GM18909 (cell line): Measurements from ENCODE around the gene C1QC.

ENCODE experiments used
- ATAC-seq: cut with Tn5 transposase; IDR thresholded peaks from one replicate; pipeline ENCODE4 v1.9.1; 2021; ENCODE audit warnings: mild to moderate bottlenecking; ENCODE audit not compliant: unreplicated experiment, poor library complexity

The C1QC gene

DNA sequence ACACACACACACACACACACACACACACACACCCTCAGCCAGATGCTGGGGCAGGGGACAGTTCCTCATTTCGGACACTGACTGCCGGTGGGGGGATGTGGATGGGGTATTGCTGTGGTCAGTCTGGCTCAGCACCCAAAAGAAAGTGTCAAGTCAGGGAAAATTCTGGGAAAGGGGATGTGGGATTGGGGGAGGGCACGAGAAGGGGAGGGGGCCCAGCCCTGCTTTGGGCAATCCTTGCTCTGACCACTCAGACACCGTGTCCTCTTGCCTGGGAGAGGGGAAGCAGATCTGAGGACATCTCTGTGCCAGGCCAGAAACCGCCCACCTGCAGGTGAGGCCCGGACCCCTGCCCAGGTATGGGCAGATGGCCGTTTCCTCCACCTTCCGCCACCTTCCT, at the start of gene C1QC:
Gene C1QC (plus strand): TSS at position 253 of the 400 bp plus-strand sequence. CDS start 391 bp downstream, outside the sequence.
- ATAC-seq: no peak

DNA sequence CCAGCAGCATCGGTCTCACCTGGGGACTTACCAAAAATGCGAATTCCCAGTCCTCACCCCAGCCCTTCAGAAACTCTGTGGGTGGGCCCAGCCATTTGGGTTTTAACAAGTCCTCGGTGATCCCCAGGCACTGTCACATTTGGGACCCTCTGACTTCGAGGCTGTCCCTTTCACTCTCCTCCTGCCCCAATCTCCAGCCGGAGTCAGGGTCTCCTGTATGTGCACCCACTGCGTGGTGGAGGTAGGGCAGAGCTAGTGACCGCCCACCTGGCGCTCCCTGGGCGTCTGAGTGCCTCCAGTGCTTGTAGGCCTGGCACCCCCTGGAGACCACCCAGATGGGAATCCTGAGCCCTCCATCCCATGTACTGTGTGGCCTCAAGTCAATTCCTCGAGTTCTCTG, 49.0 kb upstream of the C1QC start:
- ATAC-seq: no peak

DNA sequence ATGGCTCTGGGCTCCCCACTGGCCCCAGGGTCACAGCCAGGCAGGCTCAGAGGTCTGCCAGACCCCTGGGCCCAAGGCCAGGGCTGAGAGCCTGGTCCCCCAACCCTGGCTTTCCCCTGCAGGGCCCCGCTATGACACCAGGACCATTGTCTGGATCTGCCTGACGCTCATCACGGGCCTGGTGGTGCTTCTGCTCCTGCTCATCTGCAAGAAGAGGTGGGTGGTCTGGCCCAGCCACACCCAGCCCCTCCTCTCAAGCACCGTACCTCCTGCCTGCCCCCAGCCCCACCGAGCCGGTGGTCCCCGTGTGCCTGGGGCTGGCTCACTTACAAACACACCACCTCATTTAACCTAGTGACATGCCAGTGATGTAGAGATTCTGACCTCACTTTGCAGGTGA, 48.3 kb upstream of the C1QC start:
- no peak for ATAC-seq

DNA sequence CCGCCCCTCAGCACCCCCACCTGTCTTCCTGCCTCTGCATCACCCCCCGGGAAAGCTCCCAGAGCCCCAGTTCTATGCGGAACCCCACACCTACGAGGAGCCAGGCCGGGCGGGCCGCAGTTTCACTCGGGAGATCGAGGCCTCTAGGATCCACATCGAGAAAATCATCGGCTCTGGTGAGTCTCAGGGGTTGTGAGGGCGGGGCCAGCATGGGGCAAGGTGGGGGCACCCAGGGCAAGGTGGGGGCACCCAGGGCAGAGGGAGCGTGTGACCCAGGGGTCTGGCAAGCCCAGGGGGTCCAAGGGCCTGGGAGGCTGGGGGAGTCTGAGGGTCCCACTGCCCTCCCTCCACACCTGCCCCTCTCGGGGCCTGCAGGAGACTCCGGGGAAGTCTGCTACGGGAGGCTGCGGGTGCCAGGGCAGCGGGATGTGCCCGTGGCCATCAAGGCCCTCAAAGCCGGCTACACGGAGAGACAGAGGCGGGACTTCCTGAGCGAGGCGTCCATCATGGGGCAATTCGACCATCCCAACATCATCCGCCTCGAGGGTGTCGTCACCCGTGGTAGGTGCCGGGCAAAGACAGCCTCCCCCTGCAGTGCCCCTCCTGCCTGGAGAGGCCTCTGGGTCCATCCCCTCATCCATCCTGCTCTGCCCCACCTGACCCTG, 46.0 kb upstream of the C1QC start:
- ATAC-seq: no peak

DNA sequence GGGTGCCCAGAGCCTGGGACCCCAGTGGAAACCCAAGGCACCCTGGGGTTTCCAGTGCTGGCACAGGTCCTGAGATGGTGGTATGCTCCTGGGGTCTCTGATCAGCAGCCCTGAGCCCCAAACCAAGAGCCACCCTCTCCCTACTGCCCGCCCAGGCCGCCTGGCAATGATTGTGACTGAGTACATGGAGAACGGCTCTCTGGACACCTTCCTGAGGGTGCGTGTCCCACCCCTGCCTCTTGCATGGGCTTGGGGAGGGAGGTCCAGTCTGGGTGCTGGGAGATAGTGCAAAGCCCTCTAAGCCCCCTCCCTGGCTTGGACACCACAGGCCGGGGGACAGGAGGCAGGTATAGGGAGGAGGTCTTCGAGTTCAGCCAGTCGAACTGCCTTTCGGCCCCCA, 45.4 kb upstream of the C1QC start:
- ATAC-seq: no peak

DNA sequence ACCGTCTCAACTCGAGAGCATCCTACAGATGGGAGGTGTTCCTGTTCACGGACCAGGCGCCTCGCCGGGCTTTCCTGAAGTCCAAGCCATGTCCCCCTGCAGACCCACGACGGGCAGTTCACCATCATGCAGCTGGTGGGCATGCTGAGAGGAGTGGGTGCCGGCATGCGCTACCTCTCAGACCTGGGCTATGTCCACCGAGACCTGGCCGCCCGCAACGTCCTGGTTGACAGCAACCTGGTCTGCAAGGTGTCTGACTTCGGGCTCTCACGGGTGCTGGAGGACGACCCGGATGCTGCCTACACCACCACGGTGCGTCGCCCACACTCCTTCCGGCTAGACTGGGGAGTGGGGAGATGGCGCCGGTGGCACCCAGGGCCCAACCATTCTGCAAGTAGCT, 44.7 kb upstream of the C1QC start:
- ATAC-seq: no peak

DNA sequence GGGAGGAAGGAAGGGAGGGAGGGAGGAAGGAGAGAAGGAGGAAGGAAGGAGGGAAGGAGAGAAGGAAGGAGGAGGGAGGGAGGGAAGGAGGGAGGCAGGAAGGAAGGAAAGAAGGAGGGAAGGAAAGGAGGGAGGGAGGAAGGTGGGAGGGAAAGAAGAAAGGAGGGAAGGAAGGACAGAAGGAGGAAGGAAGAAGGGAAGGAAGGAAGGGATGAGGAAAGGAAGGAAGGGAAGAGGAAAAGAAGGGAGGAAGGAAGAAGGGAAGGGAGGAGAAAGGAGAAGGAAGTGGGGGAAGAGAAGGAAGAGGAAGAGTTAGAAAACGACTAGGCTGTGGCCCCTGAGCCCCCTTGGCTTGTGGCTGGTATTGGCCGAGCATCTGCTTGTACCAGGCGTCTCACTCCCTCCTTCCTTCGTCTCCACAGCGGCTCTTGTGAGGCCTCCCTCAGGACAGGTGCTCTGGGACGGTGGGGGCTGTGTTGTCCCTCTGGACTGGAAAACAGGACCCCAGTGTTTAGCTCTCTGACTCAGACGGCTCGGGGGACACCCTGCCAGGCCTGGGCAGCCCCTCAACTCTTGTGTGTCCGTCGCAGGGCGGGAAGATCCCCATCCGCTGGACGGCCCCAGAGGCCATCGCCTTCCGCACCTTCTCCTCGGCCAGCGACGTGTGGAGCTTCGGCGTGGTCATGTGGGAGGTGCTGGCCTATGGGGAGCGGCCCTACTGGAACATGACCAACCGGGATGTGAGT, 43.2 kb upstream of the C1QC start:
- ATAC-seq: no peak

DNA sequence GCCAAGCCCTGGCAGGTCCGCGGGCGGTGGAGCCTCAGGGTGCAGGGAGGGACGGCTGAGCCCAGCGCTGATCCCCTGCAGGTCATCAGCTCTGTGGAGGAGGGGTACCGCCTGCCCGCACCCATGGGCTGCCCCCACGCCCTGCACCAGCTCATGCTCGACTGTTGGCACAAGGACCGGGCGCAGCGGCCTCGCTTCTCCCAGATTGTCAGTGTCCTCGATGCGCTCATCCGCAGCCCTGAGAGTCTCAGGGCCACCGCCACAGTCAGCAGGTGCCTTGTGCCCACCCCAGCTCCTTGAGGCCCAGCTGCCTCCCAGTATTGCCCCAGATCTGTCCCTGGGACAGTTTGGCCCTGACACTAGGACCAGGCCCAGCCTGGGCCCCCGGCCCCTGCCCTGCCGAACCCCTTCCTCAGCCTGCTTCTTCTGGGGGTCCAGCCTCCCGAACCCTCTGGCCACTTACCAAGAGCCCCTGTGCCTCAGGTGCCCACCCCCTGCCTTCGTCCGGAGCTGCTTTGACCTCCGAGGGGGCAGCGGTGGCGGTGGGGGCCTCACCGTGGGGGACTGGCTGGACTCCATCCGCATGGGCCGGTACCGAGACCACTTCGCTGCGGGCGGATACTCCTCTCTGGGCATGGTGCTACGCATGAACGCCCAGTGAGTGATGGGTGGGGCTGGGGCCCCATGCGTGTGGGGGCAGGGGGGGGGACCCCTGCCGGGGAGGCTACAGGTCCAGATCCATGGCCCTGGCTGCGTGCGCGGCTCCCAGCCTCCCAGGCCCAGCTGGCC, 42.4 kb upstream of the C1QC start:
- no peak for ATAC-seq

DNA sequence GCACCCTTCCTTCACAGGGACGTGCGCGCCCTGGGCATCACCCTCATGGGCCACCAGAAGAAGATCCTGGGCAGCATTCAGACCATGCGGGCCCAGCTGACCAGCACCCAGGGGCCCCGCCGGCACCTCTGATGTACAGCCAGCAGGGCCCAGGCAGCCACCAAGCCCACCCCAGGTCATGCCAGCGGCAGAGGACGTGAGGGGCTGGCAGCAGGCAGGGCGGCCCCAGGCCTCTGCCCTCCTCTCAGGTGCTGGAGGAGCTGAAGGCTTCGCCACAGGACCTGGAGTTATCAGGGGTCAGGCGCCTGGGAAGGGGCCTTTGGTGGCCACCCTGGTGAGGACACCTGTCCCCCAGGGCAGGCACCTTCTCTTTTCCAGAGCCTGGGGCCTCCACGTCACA, 41.8 kb upstream of the C1QC start:
- no peak for ATAC-seq

DNA sequence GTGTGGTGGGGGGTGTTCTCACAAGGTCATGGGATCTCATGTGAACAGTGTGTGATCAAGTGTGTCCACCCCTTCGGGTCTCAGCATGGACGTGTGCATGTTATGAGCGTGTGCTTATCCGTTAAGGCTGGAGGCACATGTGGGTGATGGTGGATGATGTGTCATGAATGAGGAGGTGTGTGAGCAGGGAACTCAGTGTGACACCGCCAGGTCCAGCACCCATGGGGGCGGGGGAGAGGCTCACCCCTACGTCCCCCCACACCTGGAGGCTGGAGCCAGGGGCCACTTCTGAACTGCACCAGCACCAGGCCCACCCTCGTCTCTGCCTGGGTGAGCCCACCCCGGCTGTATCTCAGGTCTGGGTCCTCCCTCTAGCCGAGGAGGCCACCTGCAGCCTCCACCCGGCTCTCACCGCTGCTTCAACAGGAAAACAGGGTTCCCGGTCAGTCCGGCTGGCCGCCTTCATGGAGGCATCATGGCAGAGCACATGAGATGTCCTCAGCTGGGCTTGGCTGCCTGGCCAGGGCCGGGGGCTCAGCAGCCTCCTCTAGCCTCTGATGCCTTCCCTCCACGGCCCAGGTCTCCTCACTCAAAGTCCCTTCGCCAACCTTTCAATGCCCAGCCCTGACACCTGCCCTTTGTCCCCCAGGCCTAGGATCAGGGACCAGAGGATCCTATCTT, 41.2 kb upstream of the C1QC start:
- no peak for ATAC-seq

DNA sequence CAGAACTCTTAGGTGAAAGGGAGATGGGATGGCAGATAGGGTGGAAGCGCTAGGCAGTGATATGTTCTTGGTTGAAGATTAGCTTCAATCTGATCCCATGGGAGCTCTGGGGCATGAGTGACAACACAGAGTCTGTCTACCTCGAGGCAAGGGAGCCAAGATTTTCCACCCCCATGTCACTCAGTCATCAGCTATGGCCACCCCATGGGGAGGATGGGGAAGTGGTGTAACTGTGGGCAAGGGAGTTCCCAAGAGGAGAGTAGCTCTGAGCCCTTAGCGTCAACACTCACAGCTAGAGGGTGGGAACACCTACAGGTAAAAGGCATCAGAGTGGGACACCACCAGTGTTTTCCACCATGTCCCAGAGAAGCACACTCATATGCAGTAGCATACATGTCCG, 37.3 kb upstream of the C1QC start:
- ATAC-seq: no peak

DNA sequence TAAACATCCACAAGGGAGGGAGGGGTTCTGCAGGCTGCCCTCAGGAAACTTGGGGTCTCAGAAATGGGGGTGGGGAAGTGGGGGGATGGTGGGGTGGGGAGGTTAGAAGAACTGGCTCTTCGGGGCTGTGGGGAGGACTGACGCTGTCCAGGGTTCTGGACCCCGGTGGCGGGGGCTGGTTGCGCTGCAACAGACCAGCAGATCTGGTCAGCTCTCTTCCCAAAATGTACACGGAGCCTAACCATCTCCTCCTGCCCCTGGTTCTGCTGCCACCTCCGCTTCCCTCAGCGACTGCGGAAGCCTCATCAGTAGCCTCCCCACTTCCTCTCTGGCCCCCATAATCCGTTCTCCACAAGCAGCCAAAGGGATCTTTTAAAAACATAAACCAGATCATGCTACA, 36.3 kb upstream of the C1QC start:
- no peak for ATAC-seq

DNA sequence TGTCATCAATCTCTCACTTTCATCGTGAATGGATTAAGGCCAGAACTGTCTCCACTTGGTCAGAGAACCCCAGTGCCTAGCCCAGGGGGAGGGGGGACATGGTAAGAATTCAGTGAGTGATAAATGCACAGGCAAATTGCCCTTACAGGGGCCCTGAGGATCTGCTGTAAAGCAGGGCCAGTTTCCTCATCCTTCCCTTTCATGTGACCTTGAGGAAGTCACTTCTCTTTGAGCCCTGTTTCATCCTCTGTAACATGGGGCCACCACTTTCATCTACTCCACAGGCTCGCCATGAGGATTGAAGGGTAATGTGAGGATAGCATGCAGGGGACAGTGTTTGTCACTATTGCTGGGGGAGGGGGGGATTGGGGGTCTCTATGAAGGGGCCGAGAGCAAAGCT, 35.1 kb upstream of the C1QC start:
- ATAC-seq: no peak

DNA sequence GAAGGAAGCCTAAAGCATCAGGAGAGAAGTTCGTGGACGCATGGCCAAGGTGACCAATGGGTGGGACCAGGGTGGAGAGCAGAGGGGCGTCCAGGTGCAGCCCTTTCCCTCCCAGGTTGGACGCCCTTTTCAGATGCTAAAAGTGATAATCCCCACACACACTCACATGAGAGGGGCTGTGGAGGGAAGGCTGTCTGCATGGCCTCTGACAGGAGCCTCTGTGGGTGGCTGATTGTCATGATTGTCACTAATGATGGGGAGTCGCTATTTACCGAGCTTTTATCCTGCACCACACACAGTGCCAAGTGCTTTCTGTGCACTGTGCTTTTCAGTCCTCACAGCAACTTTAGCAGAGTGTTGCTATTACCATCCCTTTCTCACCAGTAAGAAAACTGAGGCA, 34.1 kb upstream of the C1QC start:
- ATAC-seq: no peak

DNA sequence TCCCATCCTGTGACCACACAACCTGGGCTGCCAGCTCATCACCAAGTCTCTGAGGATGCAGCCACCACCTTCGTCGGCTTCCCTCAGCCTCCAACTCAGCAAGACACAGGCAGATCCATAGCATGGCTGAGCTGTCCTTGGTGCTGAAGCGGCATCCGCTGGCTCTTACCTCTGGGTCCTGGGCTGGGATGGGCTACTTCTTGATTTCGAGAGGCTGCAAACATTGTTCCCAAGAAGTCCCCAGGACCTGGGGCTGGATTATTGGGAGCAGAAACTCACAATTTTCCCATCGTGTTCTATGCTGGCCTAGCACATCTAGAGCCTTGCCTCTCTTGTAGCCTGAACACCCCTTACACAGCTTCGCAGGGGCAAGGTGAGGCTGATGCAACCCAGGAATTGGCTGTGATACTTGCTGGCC, 31.9 kb upstream of the C1QC start:
- ATAC-seq: no peak

DNA sequence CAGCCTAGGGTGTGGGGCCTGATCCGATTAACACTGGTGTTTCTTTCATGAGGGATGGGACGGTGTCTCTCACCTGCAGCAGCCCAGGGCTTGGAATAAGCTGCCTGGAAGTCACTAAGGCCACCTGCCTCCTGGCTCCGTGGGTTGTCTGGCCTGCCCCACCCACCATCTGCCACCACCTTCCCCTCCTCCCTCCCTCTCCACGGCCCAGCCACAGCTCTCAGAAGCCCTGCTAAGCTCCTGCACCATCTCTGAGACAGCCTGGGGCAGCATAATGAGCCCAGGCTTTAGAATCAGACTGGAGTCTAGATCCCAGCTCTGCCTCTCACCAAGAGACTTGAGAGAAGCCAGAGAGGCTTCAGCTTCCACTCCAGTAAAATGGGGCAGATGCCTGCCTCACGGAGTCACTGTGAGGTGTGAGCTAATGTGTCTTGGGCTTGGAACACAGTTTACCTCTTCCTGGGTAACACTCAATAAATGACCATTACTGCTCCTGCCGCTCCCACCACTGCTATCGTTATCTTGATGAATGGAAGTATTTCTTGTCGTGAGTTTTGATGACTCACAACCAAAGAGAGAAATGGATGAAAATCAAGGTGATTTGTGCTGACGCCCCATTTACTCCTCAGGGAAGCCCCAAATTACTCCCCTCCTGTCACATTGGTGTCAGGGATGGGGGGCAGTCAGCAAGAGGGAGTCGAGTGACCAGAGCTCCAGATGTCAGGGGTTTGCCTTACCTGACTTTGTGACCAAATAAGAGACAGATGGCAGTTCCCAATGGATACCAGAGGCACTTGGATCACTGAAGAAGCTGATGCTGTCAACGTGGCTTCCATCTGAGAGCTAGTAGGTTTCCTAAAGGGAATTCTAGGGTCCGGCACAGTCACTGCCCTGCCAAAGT, 30.5 kb upstream of the C1QC start:
- no peak for ATAC-seq

DNA sequence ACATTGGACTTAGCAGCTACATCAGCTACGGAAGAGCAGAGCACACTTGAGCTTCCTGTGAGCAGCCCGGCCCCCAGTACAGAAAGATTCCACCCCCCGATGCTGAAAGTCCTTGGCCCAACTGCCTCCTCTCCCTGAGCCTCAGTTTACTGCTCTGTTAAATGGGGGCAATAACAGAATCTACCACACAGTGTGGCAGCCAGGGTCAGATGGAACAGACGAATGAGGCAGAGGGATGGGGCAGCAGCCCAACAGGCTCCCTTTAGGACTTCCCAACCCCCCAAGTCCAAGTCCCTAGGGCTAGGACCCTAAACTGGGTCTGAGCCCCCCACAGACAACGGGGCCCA, 29.9 kb upstream of the C1QC start:
- no peak for ATAC-seq

DNA sequence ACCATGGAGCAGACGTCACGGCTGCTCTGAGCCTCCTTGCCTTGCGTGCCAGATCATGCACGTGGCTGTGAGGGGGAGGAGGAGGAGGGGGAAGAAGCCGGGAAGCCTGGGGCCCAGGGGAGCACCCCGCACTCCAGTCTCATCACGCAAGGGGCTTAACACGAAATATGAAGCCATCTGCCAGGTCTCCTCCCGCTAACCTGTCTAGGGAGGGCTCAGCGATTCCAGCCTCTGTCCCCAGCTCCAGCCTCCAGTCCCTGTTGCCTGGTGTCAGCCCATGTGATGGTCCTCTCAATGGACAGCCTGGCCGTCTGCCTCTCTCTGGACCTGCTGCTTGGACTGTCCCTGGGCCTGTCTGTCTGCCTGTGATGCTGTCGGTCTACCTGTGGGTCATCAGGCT, 29.5 kb upstream of the C1QC start:
- no peak for ATAC-seq

DNA sequence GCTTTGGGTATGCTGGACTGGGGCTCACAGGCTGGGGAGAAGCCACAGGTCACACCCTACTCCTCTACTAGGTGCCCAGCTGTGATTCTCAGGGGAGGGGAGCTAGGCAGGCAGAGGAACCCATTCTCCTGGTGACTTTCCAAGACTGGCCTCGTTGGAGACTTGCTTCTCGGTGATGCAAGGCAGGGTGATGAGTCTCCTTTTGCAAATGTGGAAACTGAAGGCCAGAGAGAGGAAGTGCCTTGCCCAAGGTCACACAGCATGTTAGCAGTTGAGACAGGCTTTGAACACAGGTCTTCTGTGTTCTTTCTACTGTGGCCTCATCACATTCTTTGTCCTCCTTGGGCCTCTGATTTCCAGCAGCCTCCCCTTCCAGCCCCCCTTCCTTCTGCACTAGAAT, 27.5 kb upstream of the C1QC start:
- ATAC-seq: no peak

DNA sequence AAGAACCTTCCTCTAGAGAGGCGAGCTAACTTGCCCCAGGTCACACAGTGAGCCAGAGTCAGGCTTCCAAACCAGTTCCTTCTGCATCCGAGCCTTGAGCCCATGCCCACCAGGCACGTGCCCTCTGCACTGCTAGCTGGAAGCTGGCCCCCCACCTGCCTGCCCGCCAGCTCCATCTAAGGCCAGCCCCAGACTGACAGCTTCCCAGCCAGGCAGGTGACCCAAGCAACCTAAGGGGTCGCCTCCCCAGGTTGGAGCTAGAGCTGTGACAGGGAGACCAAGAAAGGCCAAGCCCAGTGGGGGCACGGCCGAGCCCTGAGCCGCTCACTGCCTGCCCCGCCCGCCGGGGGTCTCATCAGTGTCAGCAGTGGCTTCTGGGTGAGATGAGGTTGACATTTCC, 26.9 kb upstream of the C1QC start:
- ATAC-seq: no peak
